Caco-2 (cell line): ENCODE data around the gene COG6. TPM values are rescaled to one million over a fixed set of nuclear protein-coding genes. Genes with fewer than 3 reads are reported as not detected.

Source experiments
- BruUV-seq: library from RNA; stranded (reverse); fragments of 400-500 nt; replicated peaks from 2 replicates; lab custom pipeline; 2021; lab: Mats Ljungman, UMichigan
- CTCF ChIA-PET: fragments of 300-600 bp; sonication (Branson Sonifier 250); formaldehyde crosslinking; loops from one replicate; lab custom pipeline; 2022; ENCODE audit warnings: antibody characterized with exemption; lab: Charles Lee
- POLR2A ChIA-PET: fragments of 300-600 bp; sonication (Branson Sonifier 250); formaldehyde crosslinking; loops from one replicate; lab custom pipeline; 2022; ENCODE audit warnings: antibody characterized with exemption; lab: Charles Lee
- DNase-seq, 2 experiments: peaks; one replicate each; pipeline versions ENCODE4 v3.0.0 to v3.0.0-alpha.2; 2020 to 2022
- H3K27me3 ChIP-seq: replicated peaks from 2 replicates; pipeline ENCODE4 v1.6.0; 2011; ENCODE audit warnings: low read length; ENCODE audit not compliant: control insufficient read depth, insufficient read depth
- H3K36me3 ChIP-seq: 2 replicates; pipeline ENCODE4 v1.5.1; 2011; ENCODE audit warnings: low read length; ENCODE audit not compliant: control insufficient read depth, insufficient read depth
- H3K4me1 ChIP-seq: fragments of 250-450 bp; sonication (Bioruptor Pico); 2 replicates; pipeline ENCODE4 v1.5.1; 2020; ENCODE audit warnings: mild to moderate bottlenecking
- H3K4me3 ChIP-seq: 2 replicates; pipeline ENCODE4 v1.5.1; 2011; ENCODE audit warnings: low read depth, mild to moderate bottlenecking, control low read depth, low read length
- H3K9me3 ChIP-seq: fragments of 250-450 bp; sonication (Bioruptor Pico); 2 replicates; pipeline ENCODE4 v1.5.1; 2020; ENCODE audit warnings: mild to moderate bottlenecking, moderate library complexity
- H3K27ac Mint-ChIP-seq: one replicate; pipeline ENCODE4 v1.8.0; 2022; ENCODE audit warnings: mixed read lengths; ENCODE audit not compliant: unreplicated experiment
- H3K27me3 Mint-ChIP-seq: one replicate; pipeline ENCODE4 v1.8.0; 2022; ENCODE audit warnings: mixed read lengths; ENCODE audit not compliant: insufficient read depth, unreplicated experiment
- H3K36me3 Mint-ChIP-seq: one replicate; pipeline ENCODE4 v1.8.0; 2022; ENCODE audit warnings: mild to moderate bottlenecking, mixed read lengths; ENCODE audit not compliant: insufficient read depth, unreplicated experiment
- H3K4me1 Mint-ChIP-seq: one replicate; pipeline ENCODE4 v1.8.0; 2022; ENCODE audit warnings: low read depth, mixed read lengths; ENCODE audit not compliant: unreplicated experiment
- H3K4me3 Mint-ChIP-seq: one replicate; pipeline ENCODE4 v1.8.0; 2022; ENCODE audit warnings: mild to moderate bottlenecking, moderate library complexity, mixed read lengths; ENCODE audit not compliant: unreplicated experiment
- H3K9me3 Mint-ChIP-seq: one replicate; pipeline ENCODE4 v1.8.0; 2022; ENCODE audit warnings: mixed read lengths; ENCODE audit not compliant: unreplicated experiment
- CTCF ChIP-seq, 2 experiments: fragments of 200-600 bp in 1 of 2; IDR thresholded peaks; 1 replicate in 1 of 2; 2 replicates in 1 of 2; pipeline versions ENCODE4 v1.5.1 to v1.8.0; 2011 to 2022; ENCODE audit warnings: antibody characterized with exemption in 1 of 2, control low read depth in 1 of 2, inconsistent platforms in 1 of 2, low read depth in 1 of 2, low read length in 1 of 2, mild to moderate bottlenecking in 1 of 2, moderate library complexity in 1 of 2; ENCODE audit not compliant: insufficient read depth in 1 of 2, severe bottlenecking in 1 of 2, unreplicated experiment in 1 of 2
- intact Hi-C: fragments of 100-400 bp; cut with micrococcal nuclease; formaldehyde crosslinking; loops from one replicate; pipeline ENCODE4 v1.10.0; 2022; ENCODE audit not compliant: unreplicated experiment
- total RNA-seq: library from RNA; stranded (reverse); gene quantifications from 2 replicates; pipeline ENCODE4 v1.2.3, GENCODE V29; 2022

The COG6 gene
- total RNA-seq, 1 experiment from 2014 or later = 63.6 TPM

GRCh38 chr13:39623466-39623865, 32.0 kb upstream of the COG6 start:
- no peak for TF ChIP-seq CTCF (IDR thresholded peaks at IDR 0.05; ENCODE audit: insufficient read depth in 1 of 2, low read depth in 1 of 2, low read length in 1 of 2, severe bottlenecking in 1 of 2, unreplicated experiment in 1 of 2)
- peaks cover 19% of the 10 kb centered on the region for H3K27me3 Mint-ChIP-seq
- H3K9me3 ChIP-seq = no peaks in the 10 kb centered on the region
- ChIA-PET POLR2A (no interaction called here), CTCF (no interaction called here)
- H3K9me3 Mint-ChIP-seq = no peaks in the 10 kb centered on the region
- no peak overlapping the region for H3K4me3 ChIP-seq
- no peaks in the 10 kb centered on the region for H3K27me3 ChIP-seq
- H3K36me3 Mint-ChIP-seq = no peaks in the 10 kb centered on the region
- intact Hi-C loops = no loop called here
- no TSS peak for BruUV-seq
- no peaks in the 10 kb centered on the region for H3K36me3 ChIP-seq
- no peaks in the 10 kb centered on the region for H3K4me1 ChIP-seq
- no peak overlapping the region for H3K27ac Mint-ChIP-seq
- DNase-seq = no peak
- no peaks in the 10 kb centered on the region for H3K4me1 Mint-ChIP-seq
- H3K4me3 Mint-ChIP-seq = no peak overlapping the region

- CTCF ChIA-PET = no interaction called here
These were observed 24.2 kb upstream of the COG6 start for GRCh38 chr13:39631307-39631706.

GRCh38 chr13:39632994-39633393, 22.5 kb upstream of the COG6 start:
- H3K36me3 Mint-ChIP-seq = no peaks in the 10 kb centered on the region
- TF ChIP-seq CTCF (IDR thresholded peaks at IDR 0.05; ENCODE audit: insufficient read depth in 1 of 2, low read depth in 1 of 2, low read length in 1 of 2, severe bottlenecking in 1 of 2, unreplicated experiment in 1 of 2) = no peak
- intact Hi-C loops = no loop called here
- no peaks in the 10 kb centered on the region for H3K4me1 Mint-ChIP-seq
- no peak overlapping the region for H3K4me3 Mint-ChIP-seq
- BruUV-seq = no TSS peak
- Histone ChIP-seq H3K9me3 (peaks cover 11% of the 10 kb centered on the region), H3K4me3 (no peak overlapping the region), H3K36me3 (no peaks in the 10 kb centered on the region), H3K27me3 (no peaks in the 10 kb centered on the region), H3K4me1 (no peaks in the 10 kb centered on the region)
- ChIA-PET POLR2A (interaction anchor here (0.7 kb wide), 1 partner anchor 108 kb away, joined by 3 read pairs; no protein-coding TSS in a partner anchor), CTCF (no interaction called here)
- no peak overlapping the region for H3K27ac Mint-ChIP-seq
- H3K9me3 Mint-ChIP-seq = peaks cover 20% of the 10 kb centered on the region
- no peak for DNase-seq
- peaks cover 39% of the 10 kb centered on the region for H3K27me3 Mint-ChIP-seq

More at GRCh38 chr13:39631307-39631706, 24.2 kb upstream of the COG6 start:
- H3K36me3 ChIP-seq = no peaks in the 10 kb centered on the region
- H3K9me3 ChIP-seq = peaks cover 8% of the 10 kb centered on the region
- no peaks in the 10 kb centered on the region for H3K4me1 ChIP-seq
- no peak for TF ChIP-seq CTCF (IDR thresholded peaks at IDR 0.05; ENCODE audit: insufficient read depth in 1 of 2, low read depth in 1 of 2, low read length in 1 of 2, severe bottlenecking in 1 of 2, unreplicated experiment in 1 of 2)
- no peak overlapping the region for H3K4me3 ChIP-seq
- intact Hi-C loops = no loop called here
- H3K27me3 ChIP-seq = no peaks in the 10 kb centered on the region
- no peaks in the 10 kb centered on the region for H3K36me3 Mint-ChIP-seq
- peaks cover 20% of the 10 kb centered on the region for H3K9me3 Mint-ChIP-seq
- H3K4me3 Mint-ChIP-seq = no peak overlapping the region
- H3K27me3 Mint-ChIP-seq = peaks cover 37% of the 10 kb centered on the region
- BruUV-seq = no TSS peak
- DNase-seq = no peak
- H3K4me1 Mint-ChIP-seq = no peaks in the 10 kb centered on the region
- no peak overlapping the region for H3K27ac Mint-ChIP-seq
- POLR2A ChIA-PET = no interaction called here
